BLaER1 (cell line): Measurements from ENCODE around the gene MYO1E.
"Not testable (repeated sequence)": the region's sequence is repeated elsewhere in the genome, so short reads cannot be mapped to it uniquely, and the experiment has no call there.

Source experiments
- H3K27ac ChIP-seq: shearing (Covaris generic); formaldehyde crosslinking; 2 replicates; pipeline ENCODE4 v1.8.1; 2022
- H3K27me3 ChIP-seq: shearing (Covaris generic); formaldehyde crosslinking; 2 replicates; pipeline ENCODE4 v1.8.1; 2022
- H3K36me3 ChIP-seq: shearing (Covaris generic); formaldehyde crosslinking; 2 replicates; pipeline ENCODE4 v1.8.1; 2022
- H3K4me1 ChIP-seq: shearing (Covaris generic); formaldehyde crosslinking; 2 replicates; pipeline ENCODE4 v1.8.1; 2022
- H3K4me2 ChIP-seq: shearing (Covaris generic); formaldehyde crosslinking; 2 replicates; pipeline ENCODE4 v1.8.1; 2022
- H3K4me3 ChIP-seq: shearing (Covaris generic); formaldehyde crosslinking; 2 replicates; pipeline ENCODE4 v1.8.1; 2022
- H3K9ac ChIP-seq: shearing (Covaris generic); formaldehyde crosslinking; 2 replicates; pipeline ENCODE4 v1.8.1; 2022
- H3K9me3 ChIP-seq: shearing (Covaris generic); formaldehyde crosslinking; 2 replicates; pipeline ENCODE4 v1.8.1; 2022
- H4K20me1 ChIP-seq: shearing (Covaris generic); formaldehyde crosslinking; 2 replicates; pipeline ENCODE4 v1.8.1; 2022
- Cebpa-rat ChIP-seq: shearing (Covaris generic); IDR thresholded peaks from 2 replicates; pipeline ENCODE4 v1.8.1; 2022

MYO1E gene

DNA sequence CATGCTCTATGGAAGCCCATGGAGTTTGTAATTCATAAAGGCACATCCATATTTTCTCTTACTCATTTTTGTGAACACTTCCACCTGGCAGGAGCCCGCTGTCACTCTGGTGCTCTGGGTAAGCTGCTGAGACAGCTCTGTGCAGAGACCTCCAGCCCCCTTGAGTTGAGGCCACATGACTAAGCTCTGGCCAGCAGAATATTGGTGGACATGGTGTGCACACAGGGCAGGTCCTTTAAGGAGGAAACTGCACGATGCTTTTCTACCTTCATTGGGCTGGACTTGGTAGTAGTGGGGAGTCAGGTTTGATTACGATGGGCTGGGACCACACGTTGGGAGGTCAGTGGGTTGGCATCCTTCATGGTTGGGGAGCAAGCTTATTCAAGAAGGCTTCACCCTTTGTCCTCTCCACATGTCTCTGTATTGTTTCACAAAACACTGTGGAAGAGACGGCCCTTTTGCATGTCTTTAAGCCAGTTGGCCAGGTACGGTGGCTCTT, 238.7 kb downstream of the MYO1E start:
- H3K4me3 ChIP-seq = no peak overlapping the region
- H3K4me2 ChIP-seq = no peak overlapping the region
- no peaks in the 10 kb centered on the region for H3K4me1 ChIP-seq
- H3K27ac ChIP-seq = no peak overlapping the region
- peaks cover 100% of the 10 kb centered on the region for H3K36me3 ChIP-seq
- no peak overlapping the region for H3K9ac ChIP-seq
- no peak for TF ChIP-seq Cebpa-rat
- no peaks in the 10 kb centered on the region for H3K27me3 ChIP-seq
- H4K20me1 ChIP-seq = peaks cover 7% of the 10 kb centered on the region; the same call in 1 of the 2 replicates
- peaks cover 20% of the 10 kb centered on the region for H3K9me3 ChIP-seq

DNA sequence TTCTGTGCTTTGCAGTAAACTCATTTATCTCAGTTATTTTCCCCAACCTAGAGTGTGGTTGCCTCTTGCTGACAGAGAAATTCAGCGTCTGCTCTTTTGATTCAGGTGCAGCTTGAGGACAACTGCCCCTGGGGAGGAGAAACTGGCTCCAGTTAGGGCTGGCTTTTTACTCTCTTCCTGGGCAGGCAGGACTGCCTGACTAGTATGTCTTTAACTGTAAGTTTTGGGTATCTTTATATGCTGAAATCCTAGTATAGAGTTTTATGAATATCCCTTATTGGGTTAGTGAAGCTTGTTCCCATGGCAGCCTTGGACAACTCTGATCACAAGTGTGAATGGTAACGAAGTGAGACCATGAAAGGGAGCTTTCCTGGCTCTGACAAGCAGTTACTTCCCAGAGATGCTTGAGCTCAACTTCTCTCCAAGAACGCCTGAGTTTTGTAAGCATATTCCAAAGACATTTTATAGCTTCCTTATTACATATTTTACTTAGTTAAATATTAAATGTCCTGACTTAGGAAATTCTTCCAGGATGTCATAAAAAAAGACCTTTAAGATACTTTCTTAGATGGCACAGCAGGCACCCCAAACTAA, 240.6 kb downstream of the MYO1E start:
- no peaks in the 10 kb centered on the region for H3K27me3 ChIP-seq
- peaks cover 6% of the 10 kb centered on the region; the same call in 1 of the 2 replicates for H4K20me1 ChIP-seq
- no peak overlapping the region for H3K9ac ChIP-seq
- 0 out of 2 replicates have a peak, but pooled peaks cover 4% of the 10 kb centered on the region for H3K4me1 ChIP-seq
- H3K27ac ChIP-seq = no peak overlapping the region
- H3K36me3 ChIP-seq = peaks cover 100% of the 10 kb centered on the region
- no peak for TF ChIP-seq Cebpa-rat
- no peak overlapping the region for H3K4me2 ChIP-seq
- peaks cover 39% of the 10 kb centered on the region for H3K9me3 ChIP-seq
- no peak overlapping the region for H3K4me3 ChIP-seq

DNA sequence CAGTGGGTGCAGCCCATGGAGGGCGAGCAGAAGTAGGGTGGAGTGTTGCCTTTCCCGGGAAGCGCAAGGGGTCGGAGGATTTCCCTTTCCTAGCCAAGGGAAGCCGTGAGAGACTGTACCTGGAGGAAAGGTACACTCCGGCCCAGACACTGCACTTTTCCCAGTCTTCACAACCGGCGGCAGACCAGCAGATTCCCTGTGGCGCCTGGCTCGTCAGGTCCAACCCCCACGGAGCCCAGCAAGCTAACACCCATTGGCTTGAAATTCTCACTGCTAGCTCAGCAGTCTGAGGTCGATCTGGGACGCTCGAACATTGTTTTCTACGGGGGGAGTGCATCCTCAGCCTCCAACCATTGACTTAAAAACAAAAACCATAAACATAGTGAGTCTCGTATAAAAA, 241.2 kb downstream of the MYO1E start:
- Histone ChIP-seq H3K4me2 (no peak overlapping the region), H3K4me3 (no peak overlapping the region), H3K36me3 (peaks cover 100% of the 10 kb centered on the region), H3K9me3 (peaks cover 46% of the 10 kb centered on the region), H3K4me1 (0 out of 2 replicates have a peak, but pooled peaks cover 7% of the 10 kb centered on the region), H4K20me1 (no peaks in the 10 kb centered on the region), H3K27me3 (no peaks in the 10 kb centered on the region), H3K27ac (no peak overlapping the region), H3K9ac (no peak overlapping the region)
- no peak for TF ChIP-seq Cebpa-rat

DNA sequence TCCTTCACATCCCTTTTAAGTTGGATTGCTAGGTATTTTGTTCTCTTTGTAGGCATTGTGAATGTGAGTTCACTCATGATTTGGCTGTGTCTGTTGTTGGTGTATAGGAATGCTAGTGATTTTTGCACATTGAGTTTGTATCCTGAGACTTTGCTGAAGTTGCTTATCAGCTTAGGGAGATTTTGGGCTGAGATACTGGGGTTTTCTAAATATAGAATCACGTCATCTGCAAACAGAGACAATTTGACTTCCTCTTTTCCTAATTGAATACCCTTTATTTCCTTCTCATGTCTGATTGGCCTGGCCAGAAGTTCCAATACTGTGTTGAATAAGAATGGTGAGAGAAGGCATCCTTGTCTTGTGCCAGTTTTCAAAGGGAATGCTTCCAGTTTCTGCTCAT, 245.4 kb downstream of the MYO1E start:
- not testable (repeated sequence) for H3K27ac ChIP-seq, H3K4me3 ChIP-seq, H3K4me1 ChIP-seq, H3K9ac ChIP-seq, H3K4me2 ChIP-seq, H3K27me3 ChIP-seq
- Histone ChIP-seq H3K9me3 (peaks cover 64% of the 10 kb centered on the region), H4K20me1 (0 out of 2 replicates have a peak, but pooled peaks cover 16% of the 10 kb centered on the region), H3K36me3 (peaks cover 100% of the 10 kb centered on the region)

DNA sequence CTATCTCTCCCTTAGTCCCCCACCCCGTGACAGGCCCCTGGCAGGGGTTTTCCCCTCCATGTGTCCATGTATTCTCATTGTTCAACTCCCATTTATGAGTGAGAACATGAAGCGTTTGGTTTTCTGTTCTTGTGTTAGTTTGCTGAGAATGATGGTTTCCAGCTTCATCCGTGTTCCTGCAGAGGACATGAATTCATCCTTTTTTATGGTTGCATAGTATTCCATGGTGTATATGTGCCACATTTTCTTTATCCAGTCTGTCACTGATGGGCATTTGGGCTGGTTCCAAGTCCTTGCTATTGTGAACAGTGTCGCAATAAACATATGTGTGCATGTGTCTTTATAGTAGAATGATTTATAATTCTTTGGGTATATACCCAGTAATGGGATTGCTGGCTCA, 247.0 kb downstream of the MYO1E start:
- not testable (repeated sequence) for H3K4me3 ChIP-seq, H3K27me3 ChIP-seq, H3K27ac ChIP-seq, H3K4me2 ChIP-seq, H3K4me1 ChIP-seq, H3K9ac ChIP-seq
- H3K9me3 ChIP-seq = peaks cover 61% of the 10 kb centered on the region
- H4K20me1 ChIP-seq = 0 out of 2 replicates have a peak, but pooled peaks cover 16% of the 10 kb centered on the region
- H3K36me3 ChIP-seq = peaks cover 100% of the 10 kb centered on the region

DNA sequence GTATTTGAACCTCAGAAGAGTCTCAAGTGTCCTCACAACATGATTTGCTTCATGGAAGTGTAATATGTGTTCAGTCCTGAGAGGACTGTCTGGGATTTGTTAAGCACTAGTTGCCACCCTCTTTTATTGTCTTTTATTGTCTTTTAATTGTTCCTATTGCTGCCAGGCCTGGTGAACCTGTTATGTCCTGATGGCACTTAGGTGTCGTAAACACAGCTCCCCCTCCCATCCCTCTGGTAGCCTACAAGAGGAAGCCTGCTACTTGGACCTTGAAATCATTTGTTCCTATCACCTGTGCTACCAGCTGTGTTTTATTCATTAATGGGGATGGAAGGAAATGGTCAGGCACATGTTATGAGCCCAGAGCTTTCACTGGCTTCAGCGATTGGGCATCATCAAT, 248.4 kb downstream of the MYO1E start:
- H4K20me1 ChIP-seq = 0 out of 2 replicates have a peak, but pooled peaks cover 16% of the 10 kb centered on the region
- no peak overlapping the region for H3K4me3 ChIP-seq
- TF ChIP-seq Cebpa-rat = no peak
- no peak overlapping the region for H3K9ac ChIP-seq
- peaks cover 100% of the 10 kb centered on the region for H3K36me3 ChIP-seq
- H3K9me3 ChIP-seq = peaks cover 47% of the 10 kb centered on the region
- no peaks in the 10 kb centered on the region for H3K27me3 ChIP-seq
- no peak overlapping the region for H3K4me2 ChIP-seq
- no peak overlapping the region for H3K27ac ChIP-seq
- 0 out of 2 replicates have a peak, but pooled peaks cover 7% of the 10 kb centered on the region for H3K4me1 ChIP-seq

DNA sequence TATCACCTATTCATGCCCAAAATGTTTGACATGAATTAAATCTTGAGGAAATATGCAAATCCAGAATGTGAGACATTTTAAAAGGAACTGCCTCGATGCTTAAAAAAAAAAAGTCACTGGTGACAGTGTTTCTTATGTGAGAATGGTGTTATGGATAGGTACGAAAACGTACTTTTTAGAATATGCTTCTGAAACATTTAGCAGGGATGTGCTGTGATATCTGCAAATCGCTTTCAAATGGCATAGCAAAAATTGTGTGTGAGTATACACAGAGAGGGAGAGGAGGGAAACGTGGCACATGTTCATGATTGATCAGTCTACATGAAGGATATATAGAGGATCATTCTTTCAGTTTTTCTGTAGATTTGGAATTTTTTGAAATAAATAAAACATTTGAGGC, 251.7 kb downstream of the MYO1E start:
- H3K4me1 ChIP-seq = no peaks in the 10 kb centered on the region
- no peak overlapping the region for H3K27ac ChIP-seq
- H3K36me3 ChIP-seq = peaks cover 100% of the 10 kb centered on the region
- no peak overlapping the region for H3K4me3 ChIP-seq
- no peak for TF ChIP-seq Cebpa-rat
- H3K9me3 ChIP-seq = peaks cover 13% of the 10 kb centered on the region
- no peak overlapping the region for H3K9ac ChIP-seq
- H4K20me1 ChIP-seq = 0 out of 2 replicates have a peak, but pooled peaks cover 16% of the 10 kb centered on the region
- no peaks in the 10 kb centered on the region for H3K27me3 ChIP-seq
- no peak overlapping the region for H3K4me2 ChIP-seq

DNA sequence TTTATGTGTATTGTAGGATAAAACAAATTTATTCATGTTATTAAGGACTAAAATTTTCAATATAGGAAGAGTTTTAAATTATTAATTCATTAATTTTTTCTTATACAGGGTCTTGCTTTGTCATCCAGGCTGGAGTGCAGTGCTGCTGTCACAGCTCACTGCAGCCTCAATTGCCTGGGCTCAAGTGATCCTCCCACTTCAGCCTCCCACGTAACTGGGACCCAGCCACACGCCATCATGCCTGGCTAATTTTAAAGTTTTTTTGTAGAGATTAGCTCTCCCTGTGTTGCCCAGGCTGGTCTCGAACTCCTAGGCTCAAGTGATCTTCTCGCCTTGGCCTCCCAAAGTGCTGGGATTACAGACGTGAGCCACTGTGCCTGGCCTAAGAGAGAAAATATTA, 253.0 kb downstream of the MYO1E start:
- Histone ChIP-seq H4K20me1 (0 out of 2 replicates have a peak, but pooled peaks cover 16% of the 10 kb centered on the region), H3K4me2 (no peak overlapping the region), H3K4me3 (no peak overlapping the region), H3K36me3 (peaks cover 100% of the 10 kb centered on the region), H3K9ac (no peak overlapping the region), H3K27ac (no peak overlapping the region), H3K27me3 (no peaks in the 10 kb centered on the region), H3K9me3 (0 out of 2 replicates have a peak, but pooled peaks cover under 1% of the 10 kb centered on the region), H3K4me1 (no peaks in the 10 kb centered on the region)
- TF ChIP-seq Cebpa-rat = no peak

DNA sequence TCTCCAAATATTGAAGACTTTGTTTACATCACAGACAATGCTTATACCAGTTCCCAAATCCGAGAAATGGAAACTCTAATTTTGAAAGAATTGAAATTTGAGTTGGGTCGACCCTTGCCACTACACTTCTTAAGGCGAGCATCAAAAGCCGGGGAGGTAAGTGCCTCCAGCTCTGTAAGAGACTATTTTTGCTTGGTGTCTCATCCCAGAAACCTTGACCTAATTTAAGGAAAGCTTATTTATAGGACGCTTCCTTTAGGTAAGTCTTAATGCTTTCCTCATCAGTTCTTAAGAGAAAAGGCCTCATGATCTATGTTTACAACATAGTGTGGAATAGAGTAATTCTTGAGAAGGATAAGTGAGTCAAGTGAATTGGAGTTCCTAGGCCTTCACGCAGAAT, 255.9 kb downstream of the MYO1E start:
- Histone ChIP-seq H3K4me1 (no peaks in the 10 kb centered on the region), H3K27me3 (no peaks in the 10 kb centered on the region), H4K20me1 (peaks cover 11% of the 10 kb centered on the region; the same call in 1 of the 2 replicates), H3K9ac (no peak overlapping the region), H3K36me3 (peaks cover 99% of the 10 kb centered on the region), H3K4me3 (no peak overlapping the region), H3K27ac (no peak overlapping the region), H3K9me3 (no peaks in the 10 kb centered on the region), H3K4me2 (no peak overlapping the region)
- no peak for TF ChIP-seq Cebpa-rat

DNA sequence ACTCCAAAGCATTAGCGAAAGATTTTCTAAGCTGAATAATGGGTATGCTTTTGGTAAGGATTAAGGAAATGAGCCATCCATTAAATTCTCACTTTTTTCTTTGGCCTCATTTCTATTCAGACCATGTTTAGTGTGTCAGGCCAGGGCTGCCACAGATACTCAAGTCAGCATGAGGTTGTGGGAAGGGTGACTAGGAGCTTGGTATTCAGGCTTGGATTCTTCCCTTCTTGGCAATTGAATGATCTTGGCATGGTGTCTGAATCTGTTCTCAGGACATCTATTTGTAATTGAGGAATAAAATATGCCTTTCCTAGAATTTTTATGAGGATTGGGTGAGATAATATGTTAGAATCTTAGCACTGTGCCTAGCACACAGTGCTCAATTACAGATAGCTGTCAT, 256.5 kb downstream of the MYO1E start:
- no peaks in the 10 kb centered on the region for H3K27me3 ChIP-seq
- no peak for TF ChIP-seq Cebpa-rat
- H3K4me3 ChIP-seq = no peak overlapping the region
- no peaks in the 10 kb centered on the region for H3K4me1 ChIP-seq
- peaks cover 18% of the 10 kb centered on the region; the same call in 1 of the 2 replicates for H4K20me1 ChIP-seq
- peaks cover 99% of the 10 kb centered on the region for H3K36me3 ChIP-seq
- no peak overlapping the region for H3K4me2 ChIP-seq
- no peaks in the 10 kb centered on the region for H3K9me3 ChIP-seq
- H3K9ac ChIP-seq = no peak overlapping the region
- H3K27ac ChIP-seq = no peak overlapping the region

DNA sequence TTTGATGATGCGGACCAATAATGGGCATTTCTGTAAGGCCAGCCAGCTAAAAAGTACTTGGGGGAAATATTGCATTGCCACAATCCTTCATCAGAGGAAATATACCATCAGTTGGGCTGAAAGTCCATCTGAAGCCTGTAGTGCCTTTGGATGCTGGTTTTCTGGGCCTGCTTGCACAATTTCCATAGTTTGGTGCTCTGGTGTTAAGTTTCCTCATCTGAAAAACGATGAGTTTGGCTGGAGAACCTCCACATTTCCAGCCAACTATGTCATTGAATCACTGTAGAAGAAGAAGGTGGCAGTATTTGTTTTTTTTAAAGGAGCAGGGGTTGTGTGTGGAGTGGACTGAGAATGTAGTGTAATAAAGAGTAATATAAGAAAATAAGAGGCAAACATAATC, 257.6 kb downstream of the MYO1E start:
- Histone ChIP-seq H3K4me1 (no peaks in the 10 kb centered on the region), H3K27ac (no peak overlapping the region), H3K9ac (no peak overlapping the region), H4K20me1 (peaks cover 21% of the 10 kb centered on the region; the same call in 1 of the 2 replicates), H3K36me3 (peaks cover 99% of the 10 kb centered on the region), H3K4me2 (no peak overlapping the region), H3K9me3 (no peaks in the 10 kb centered on the region), H3K4me3 (no peak overlapping the region), H3K27me3 (no peaks in the 10 kb centered on the region)
- no peak for TF ChIP-seq Cebpa-rat
